Raji (cell line): ENCODE measurements around the gene FDPS.

Experiments used
- POLR2A ChIP-seq: IDR thresholded peaks from 2 replicates; pipeline ENCODE4 v1.6.1; 2011; ENCODE audit warnings: low read depth, low read length, control low read depth; ENCODE audit not compliant: insufficient read depth

Gene FDPS

DNA sequence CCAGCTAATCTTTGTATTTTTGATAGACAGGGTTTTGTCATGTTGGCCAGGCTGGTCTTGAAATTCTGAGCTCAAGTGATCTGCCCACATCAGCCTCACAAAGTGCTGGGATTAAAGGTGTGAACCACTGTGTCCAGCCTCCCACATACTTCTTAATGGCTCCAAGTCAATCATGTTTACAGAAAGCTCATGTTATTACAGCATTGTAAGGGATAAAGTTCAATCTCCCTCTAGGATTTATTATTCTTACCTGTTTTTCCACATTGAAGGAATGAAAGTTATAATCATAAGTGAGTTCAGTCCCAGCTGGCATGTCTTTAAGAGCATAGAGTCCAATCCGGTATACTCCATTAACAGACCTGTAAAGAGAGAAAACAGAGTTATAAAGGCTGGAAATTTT is 51.4 kb downstream of the FDPS start:
- no peak for TF ChIP-seq POLR2A
